ENCODE results near the gene MYADML2.

DNA sequence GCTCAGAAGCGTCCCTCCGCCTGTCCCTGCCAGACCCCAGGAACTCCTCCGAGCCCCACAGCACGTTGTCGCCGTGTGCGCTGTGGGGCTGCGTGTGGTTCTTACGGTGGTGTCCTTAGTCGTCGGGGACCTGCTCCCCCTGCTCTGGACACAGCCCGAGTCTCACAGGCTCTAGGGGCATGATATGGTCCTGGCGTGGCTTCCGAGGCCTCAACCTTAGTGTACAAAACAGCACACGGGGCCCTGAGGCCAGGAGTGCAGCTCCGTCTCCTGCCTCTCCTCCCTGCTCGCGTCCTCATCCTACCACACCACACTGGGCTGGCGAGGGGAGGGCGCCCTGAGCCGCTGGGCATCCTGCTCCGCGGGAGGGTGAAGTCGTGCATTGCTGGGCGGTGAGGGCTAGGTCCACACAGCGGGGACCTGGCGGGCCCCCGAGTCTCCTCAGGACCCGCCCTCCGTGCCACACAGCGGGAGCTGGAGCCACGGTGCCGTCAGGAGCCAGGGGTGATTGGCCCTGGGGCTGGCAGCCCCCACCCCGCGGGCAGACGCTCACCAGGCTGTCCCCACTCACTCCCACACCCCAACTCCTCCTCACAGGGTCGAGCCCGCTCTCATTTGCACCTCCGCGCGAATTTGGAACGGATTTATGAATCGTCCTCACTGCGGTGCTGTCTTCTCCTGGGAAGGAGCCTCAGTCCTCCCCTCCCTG, 18.3 kb downstream of the MYADML2 start:
- TF ChIP-seq, protein P1, sequence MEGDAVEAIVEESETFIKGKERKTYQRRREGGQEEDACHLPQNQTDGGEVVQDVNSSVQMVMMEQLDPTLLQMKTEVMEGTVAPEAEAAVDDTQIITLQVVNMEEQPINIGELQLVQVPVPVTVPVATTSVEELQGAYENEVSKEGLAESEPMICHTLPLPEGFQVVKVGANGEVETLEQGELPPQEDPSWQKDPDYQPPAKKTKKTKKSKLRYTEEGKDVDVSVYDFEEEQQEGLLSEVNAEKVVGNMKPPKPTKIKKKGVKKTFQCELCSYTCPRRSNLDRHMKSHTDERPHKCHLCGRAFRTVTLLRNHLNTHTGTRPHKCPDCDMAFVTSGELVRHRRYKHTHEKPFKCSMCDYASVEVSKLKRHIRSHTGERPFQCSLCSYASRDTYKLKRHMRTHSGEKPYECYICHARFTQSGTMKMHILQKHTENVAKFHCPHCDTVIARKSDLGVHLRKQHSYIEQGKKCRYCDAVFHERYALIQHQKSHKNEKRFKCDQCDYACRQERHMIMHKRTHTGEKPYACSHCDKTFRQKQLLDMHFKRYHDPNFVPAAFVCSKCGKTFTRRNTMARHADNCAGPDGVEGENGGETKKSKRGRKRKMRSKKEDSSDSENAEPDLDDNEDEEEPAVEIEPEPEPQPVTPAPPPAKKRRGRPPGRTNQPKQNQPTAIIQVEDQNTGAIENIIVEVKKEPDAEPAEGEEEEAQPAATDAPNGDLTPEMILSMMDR (IDR thresholded peaks at IDR 0.05) = no peak
- no peak for TF ChIP-seq POLR2A (IDR thresholded peaks at IDR 0.05)
